PC-9 (cell line): ENCODE measurements around the gene SORCS2. TPM values are rescaled to one million over a fixed set of nuclear protein-coding genes. Genes with fewer than 3 reads are reported as not detected.

Experiments
- BruUV-seq: library from RNA; stranded (reverse); fragments of 400-500 nt; replicated peaks from 2 replicates; lab custom pipeline; 2021; lab: Mats Ljungman, UMichigan
- CTCF ChIA-PET: fragments of 300-600 bp; sonication (Branson Sonifier 250); formaldehyde crosslinking; loops from one replicate; lab custom pipeline; 2022; ENCODE audit warnings: antibody characterized with exemption; lab: Charles Lee
- POLR2A ChIA-PET: fragments of 300-600 bp; sonication (Branson Sonifier 250); formaldehyde crosslinking; loops from one replicate; lab custom pipeline; 2022; ENCODE audit warnings: antibody characterized with exemption; ENCODE audit not compliant: unreplicated experiment; lab: Charles Lee
- DNase-seq, 2 experiments: peaks; one replicate each; pipeline versions ENCODE4 v3.0.0 to v3.0.0-alpha.2; 2015 to 2022; ENCODE audit warnings: mixed read lengths in 1 of 2
- H2AFZ ChIP-seq: fragments of 200-600 bp; sonication (generic); 2 replicates; pipeline ENCODE4 v1.8.1; 2017; ENCODE audit warnings: antibody characterized with exemption
- H3F3A ChIP-seq: fragments of 200-600 bp; sonication (generic); 2 replicates; pipeline ENCODE4 v1.8.1; 2017; ENCODE audit warnings: antibody characterized with exemption, mild to moderate bottlenecking, low read depth; ENCODE audit not compliant: insufficient read depth
- H3K27ac ChIP-seq: fragments of 200-600 bp; sonication (generic); 2 replicates; pipeline ENCODE4 v1.6.1; 2016; ENCODE audit warnings: mixed run types
- H3K27me3 ChIP-seq: fragments of 200-600 bp; sonication (generic); 2 replicates; pipeline ENCODE4 v1.6.1; 2016; ENCODE audit warnings: low read depth, mixed run types; ENCODE audit not compliant: insufficient read depth
- H3K36me3 ChIP-seq: fragments of 200-600 bp; sonication (generic); 2 replicates; pipeline ENCODE4 v1.6.1; 2016; ENCODE audit warnings: low read depth, mixed run types
- H3K4me1 ChIP-seq: fragments of 200-600 bp; sonication (generic); replicated peaks from 2 replicates; pipeline ENCODE4 v1.6.1; 2016; ENCODE audit warnings: mixed run types; ENCODE audit not compliant: insufficient read depth
- H3K4me2 ChIP-seq: fragments of 200-600 bp; sonication (generic); 2 replicates; pipeline ENCODE4 v1.6.1; 2017; ENCODE audit warnings: mixed run types
- H3K4me3 ChIP-seq: fragments of 200-600 bp; sonication (generic); 2 replicates; pipeline ENCODE4 v1.6.1; 2016; ENCODE audit warnings: mixed run types
- H3K79me2 ChIP-seq: fragments of 200-600 bp; sonication (generic); 2 replicates; pipeline ENCODE4 v1.6.1; 2017; ENCODE audit warnings: low read depth, mixed run types
- H3K9me2 ChIP-seq: fragments of 200-600 bp; sonication (generic); 2 replicates; pipeline ENCODE4 v1.8.1; 2017; ENCODE audit warnings: mild to moderate bottlenecking; ENCODE audit not compliant: insufficient read depth
- H3K9me3 ChIP-seq: fragments of 200-600 bp; sonication (generic); 2 replicates; pipeline ENCODE4 v1.8.1; 2016; ENCODE audit warnings: low read depth; ENCODE audit not compliant: insufficient read depth
- H4K20me1 ChIP-seq: fragments of 200-600 bp; sonication (generic); 2 replicates; pipeline ENCODE4 v1.8.1; 2017; ENCODE audit not compliant: insufficient read depth
- CTCF ChIP-seq: fragments of 200-600 bp; sonication (generic); conservative IDR thresholded peaks from 2 replicates; pipeline ENCODE4 v1.6.1; 2017; ENCODE audit warnings: mixed run types, antibody characterized with exemption, mild to moderate bottlenecking, moderate library complexity
- EZH2 ChIP-seq: fragments of 200-600 bp; sonication (generic); IDR thresholded peaks from 2 replicates; pipeline ENCODE4 v1.8.0; 2017; ENCODE audit warnings: antibody characterized with exemption, low read depth
- intact Hi-C: fragments of 100-400 bp; cut with micrococcal nuclease; formaldehyde crosslinking; loops from one replicate; pipeline ENCODE4 v1.10.0; 2022; ENCODE audit not compliant: unreplicated experiment
- total RNA-seq: library from RNA; stranded (reverse); gene quantifications from 2 replicates; pipeline ENCODE4 v1.2.3, GENCODE V29; 2021

Gene SORCS2
- total RNA-seq, 1 experiment from 2014 or later = 25.8 TPM

GRCh38 chr4:7637139-7637538 lies 444.8 kb downstream of the SORCS2 start:
- Histone ChIP-seq H3K9me2 (no peaks in the 10 kb centered on the region), H3F3A (no peaks in the 10 kb centered on the region), H3K79me2 (no peaks in the 10 kb centered on the region), H2AFZ (no peak overlapping the region), H3K27me3 (no peaks in the 10 kb centered on the region), H4K20me1 (no peaks in the 10 kb centered on the region), H3K4me2 (no peak overlapping the region), H3K4me3 (no peak overlapping the region), H3K9me3 (no peaks in the 10 kb centered on the region), H3K27ac (no peak overlapping the region), H3K4me1 (no peaks in the 10 kb centered on the region), H3K36me3 (no peaks in the 10 kb centered on the region)
- intact Hi-C loops = no loop called here
- POLR2A ChIA-PET = no interaction called here
- BruUV-seq = no TSS peak
- TF ChIP-seq CTCF (no peak), EZH2 (no peak)
- no peak for DNase-seq
- CTCF ChIA-PET = no interaction called here

- CTCF ChIA-PET = no interaction called here
- Histone ChIP-seq H3K4me2 (no peak overlapping the region), H3K27ac (no peak overlapping the region), H4K20me1 (no peaks in the 10 kb centered on the region), H3F3A (no peaks in the 10 kb centered on the region), H3K36me3 (no peaks in the 10 kb centered on the region), H3K9me3 (no peaks in the 10 kb centered on the region), H3K4me3 (no peak overlapping the region), H3K27me3 (no peaks in the 10 kb centered on the region), H3K79me2 (no peaks in the 10 kb centered on the region), H3K9me2 (no peaks in the 10 kb centered on the region), H2AFZ (no peak overlapping the region), H3K4me1 (no peaks in the 10 kb centered on the region)
- intact Hi-C loops = no loop called here
- no TSS peak for BruUV-seq
- POLR2A ChIA-PET = no interaction called here
- DNase-seq = no peak
- TF ChIP-seq CTCF = no peak
- TF ChIP-seq EZH2 = no peak
Observed at GRCh38 chr4:7637971-7638370, 445.6 kb downstream of the SORCS2 start.

GRCh38 chr4:7638489-7638888 lies 446.2 kb downstream of the SORCS2 start:
- Histone ChIP-seq H3K27ac (no peak overlapping the region), H4K20me1 (no peaks in the 10 kb centered on the region), H3K4me2 (no peak overlapping the region), H3F3A (no peaks in the 10 kb centered on the region), H3K4me3 (no peak overlapping the region), H2AFZ (no peak overlapping the region), H3K4me1 (no peaks in the 10 kb centered on the region), H3K9me2 (no peaks in the 10 kb centered on the region), H3K27me3 (no peaks in the 10 kb centered on the region), H3K36me3 (no peaks in the 10 kb centered on the region), H3K9me3 (no peaks in the 10 kb centered on the region), H3K79me2 (no peaks in the 10 kb centered on the region)
- no peak for DNase-seq
- intact Hi-C loops = no loop called here
- CTCF ChIA-PET = no interaction called here
- TF ChIP-seq CTCF = no peak
- no peak for TF ChIP-seq EZH2
- POLR2A ChIA-PET = no interaction called here
- no TSS peak for BruUV-seq
